PFSK-1 (cell line): ENCODE results near the gene DIP2C.

Experiments used
- FOXP2 ChIP-seq: optimal IDR thresholded peaks from 2 replicates; pipeline ENCODE3; 2011; ENCODE audit warnings: borderline replicate concordance, control low read depth, inconsistent platforms; ENCODE audit not compliant: insufficient read depth; ENCODE audit errors: extremely low read length, extremely low read depth
- POLR2AphosphoS5 ChIP-seq: IDR thresholded peaks from 2 replicates; pipeline ENCODE4 v1.6.1; 2012; ENCODE audit warnings: low read depth, mild to moderate bottlenecking, control low read depth, low read length, moderate library complexity
- REST ChIP-seq, 2 experiments: IDR thresholded peaks; 2 replicates each; pipeline versions ENCODE4 v1.6.1 to v1.8.0; 2011 to 2012; ENCODE audit warnings: low read depth in 2 of 2, low read length in 2 of 2, control low read depth in 1 of 2, inconsistent platforms in 1 of 2, mild to moderate bottlenecking in 1 of 2, moderate library complexity in 1 of 2; ENCODE audit not compliant: insufficient read depth in 1 of 2
- SIN3A ChIP-seq: IDR thresholded peaks from 2 replicates; pipeline ENCODE4 v1.6.1; 2012; ENCODE audit warnings: mild to moderate bottlenecking, low read length, moderate library complexity, borderline replicate concordance; ENCODE audit not compliant: insufficient read depth
- TAF1 ChIP-seq: IDR thresholded peaks from 2 replicates; pipeline ENCODE4 v1.6.1; 2012; ENCODE audit warnings: low read length, control low read depth, borderline replicate concordance; ENCODE audit not compliant: insufficient read depth

The DIP2C gene

DNA sequence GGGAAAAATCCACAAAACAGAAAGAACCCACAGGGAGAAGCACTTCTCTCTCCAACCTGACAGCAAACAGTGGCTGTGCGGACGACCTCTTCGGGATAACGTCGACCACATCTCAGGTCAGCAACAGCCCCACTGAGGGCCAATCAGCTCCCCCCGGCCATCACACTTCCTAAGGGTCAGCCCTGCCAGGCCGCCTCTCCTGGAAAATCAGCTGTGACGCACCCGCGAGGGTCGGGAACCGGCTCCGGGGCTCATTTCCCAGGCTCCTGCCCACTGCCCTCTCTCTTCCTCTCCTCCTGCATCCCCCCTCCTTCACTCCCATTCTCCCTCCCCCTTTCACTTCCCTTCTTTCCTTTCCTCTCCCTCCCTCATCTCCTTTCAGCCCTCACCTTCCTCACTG, 118.3 kb downstream of the DIP2C start:
- no peak for TF ChIP-seq TAF1
- no peak for TF ChIP-seq REST (IDR thresholded peaks at IDR 0.05; ENCODE audit: insufficient read depth in 1 of 2, low read depth in 2 of 2, low read length in 2 of 2)
- no peak for TF ChIP-seq SIN3A
- TF ChIP-seq FOXP2 = no peak
- TF ChIP-seq POLR2AphosphoS5 = no peak

DNA sequence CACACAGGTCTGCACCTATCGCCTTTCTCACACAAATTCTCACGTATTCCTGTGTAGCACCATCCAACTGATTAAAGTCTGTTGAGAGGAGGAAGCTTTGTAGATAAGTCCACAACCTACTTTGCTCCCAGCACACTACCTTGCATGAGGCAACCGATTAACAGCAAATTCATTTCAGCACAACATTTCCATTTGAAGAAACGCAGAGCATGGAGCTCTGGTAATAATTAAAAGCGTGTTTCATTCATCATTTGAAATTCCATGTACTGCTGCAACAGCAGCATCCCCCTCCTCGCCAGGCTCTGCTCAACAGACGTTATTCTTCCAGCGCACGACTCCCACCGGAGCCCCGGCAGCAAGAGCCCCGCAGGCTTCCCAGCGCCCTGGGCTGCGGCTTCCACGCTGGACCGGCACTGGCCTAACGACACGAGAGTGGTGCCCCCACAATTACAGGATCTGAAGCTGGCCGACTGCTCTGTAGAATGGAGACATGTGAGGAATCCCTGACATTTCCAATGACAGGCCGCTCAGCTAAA, 118.8 kb downstream of the DIP2C start:
- TF ChIP-seq REST (IDR thresholded peaks at IDR 0.05; ENCODE audit: insufficient read depth in 1 of 2, low read depth in 2 of 2, low read length in 2 of 2) = no peak
- no peak for TF ChIP-seq SIN3A
- TF ChIP-seq FOXP2 = no peak
- no peak for TF ChIP-seq POLR2AphosphoS5
- TF ChIP-seq TAF1 = no peak

- TF ChIP-seq FOXP2 = no peak
- TF ChIP-seq POLR2AphosphoS5 = no peak
- no peak for TF ChIP-seq SIN3A
- no peak for TF ChIP-seq TAF1
- no peak for TF ChIP-seq REST (IDR thresholded peaks at IDR 0.05; ENCODE audit: insufficient read depth in 1 of 2, low read depth in 2 of 2, low read length in 2 of 2)
Observed at GRCh38 chr10:569961-570627, 119.4 kb downstream of the DIP2C start.

DNA sequence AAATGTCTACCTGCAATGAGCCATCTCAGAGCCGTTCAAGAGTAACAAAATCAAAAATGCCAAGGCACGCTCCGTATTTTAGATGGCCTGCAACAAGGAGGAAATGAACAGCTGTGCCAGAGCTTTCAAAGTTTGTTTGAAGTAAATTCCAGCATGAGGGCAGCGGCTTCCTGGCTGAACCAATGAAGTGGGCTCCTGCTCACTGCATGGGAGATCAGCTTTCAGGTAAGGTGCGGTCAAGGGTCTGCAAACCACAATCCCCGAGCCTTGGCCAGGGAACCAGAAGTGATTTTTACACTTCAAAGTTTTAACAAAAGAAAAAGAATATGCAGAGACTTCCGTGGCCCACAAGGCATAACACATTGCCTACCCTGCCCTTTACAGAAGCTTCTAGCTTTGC, 120.6 kb downstream of the DIP2C start:
- TF ChIP-seq POLR2AphosphoS5 (no peak), REST (IDR thresholded peaks at IDR 0.05; ENCODE audit: insufficient read depth in 1 of 2, low read depth in 2 of 2, low read length in 2 of 2) (no peak), SIN3A (no peak), TAF1 (no peak), FOXP2 (no peak)

- no peak for TF ChIP-seq FOXP2
- TF ChIP-seq POLR2AphosphoS5 = no peak
- no peak for TF ChIP-seq TAF1
Observed at GRCh38 chr10:567869-568268, 121.6 kb downstream of the DIP2C start.
